Measurements from ENCODE around the gene RABEPK.

DNA sequence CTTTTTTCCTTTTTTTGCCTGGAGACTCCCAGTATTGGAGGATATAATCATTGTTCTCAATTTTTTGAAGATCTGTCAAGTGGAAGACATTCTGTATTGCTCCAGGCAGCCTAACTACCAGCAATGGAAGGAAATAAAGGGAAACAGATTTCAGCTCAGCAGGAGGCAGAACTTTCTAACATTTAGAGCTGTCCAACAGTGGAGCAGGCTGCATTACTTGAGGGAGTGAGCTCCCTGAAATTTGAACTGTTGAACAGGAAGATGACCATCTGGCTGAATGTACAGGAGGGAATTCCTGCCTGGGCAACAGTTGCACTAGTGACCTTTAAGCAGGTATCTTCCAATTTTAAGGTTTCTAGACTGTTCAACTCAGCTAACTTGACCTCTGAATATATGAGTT lies 60.2 kb downstream of the RABEPK start:
- TF ChIP-seq CTCF (IDR thresholded peaks at IDR 0.05) (no peak), POLR2A (IDR thresholded peaks at IDR 0.05) (no peak)

Data from transverse colon (tissue), 3 donors.